HG03196 (cell line): ENCODE data around the gene SYTL5.
"Not testable (repeated sequence)": the region's sequence is repeated elsewhere in the genome, so short reads cannot be mapped to it uniquely, and the experiment has no call there.

Experiments used
- ATAC-seq: cut with Tn5 transposase; IDR thresholded peaks from one replicate; pipeline ENCODE4 v1.9.1; 2021; ENCODE audit not compliant: unreplicated experiment

Gene SYTL5

GRCh38 chrX:38006291-38006690, at the start of gene SYTL5:
Gene SYTL5 (plus strand): TSS chrX:38006553. CDS start chrX:38033890, 27,337 bp downstream.
- ATAC-seq = no peak

GRCh38 chrX:37958525-37959211, 47.7 kb upstream of the SYTL5 start:
- no peak for ATAC-seq

GRCh38 chrX:37959212-37960021, 46.9 kb upstream of the SYTL5 start:
- no peak for ATAC-seq

- ATAC-seq = no peak
Measured at GRCh38 chrX:37961118-37961517, 45.2 kb upstream of the SYTL5 start.

- ATAC-seq = no peak
Measured at GRCh38 chrX:37967714-37968113, 38.6 kb upstream of the SYTL5 start.

GRCh38 chrX:37975421-37975820, 30.9 kb upstream of the SYTL5 start:
- ATAC-seq = no peak

GRCh38 chrX:37976153-37976552, 30.2 kb upstream of the SYTL5 start:
- ATAC-seq = no peak

GRCh38 chrX:37984880-37985279, 21.5 kb upstream of the SYTL5 start:
- no peak for ATAC-seq

- ATAC-seq = no peak
Measured at GRCh38 chrX:37986893-37987292, 19.5 kb upstream of the SYTL5 start.

- ATAC-seq = no peak
Measured at GRCh38 chrX:37989304-37989703, 17.0 kb upstream of the SYTL5 start.

GRCh38 chrX:37991303-37991702, 15.1 kb upstream of the SYTL5 start:
- ATAC-seq = not testable (repeated sequence)

- ATAC-seq = no peak
Measured at GRCh38 chrX:37993176-37993575, 13.2 kb upstream of the SYTL5 start.

- ATAC-seq = no peak
Measured at GRCh38 chrX:37993837-37994619, 12.3 kb upstream of the SYTL5 start.

GRCh38 chrX:37995428-37995827, 10.9 kb upstream of the SYTL5 start:
- no peak for ATAC-seq

GRCh38 chrX:37997096-37997495, 9.3 kb upstream of the SYTL5 start:
- no peak for ATAC-seq

GRCh38 chrX:37998586-37999262, 7.6 kb upstream of the SYTL5 start:
- no peak for ATAC-seq

GRCh38 chrX:38000706-38001105, 5.6 kb upstream of the SYTL5 start:
- no peak for ATAC-seq

GRCh38 chrX:38004046-38004445, 2.3 kb upstream of the SYTL5 start:
- no peak for ATAC-seq

- ATAC-seq = no peak
Measured at GRCh38 chrX:38006778-38007177, 425 bp downstream of the SYTL5 start.

GRCh38 chrX:38008658-38009057, 2.3 kb downstream of the SYTL5 start:
- ATAC-seq = no peak

GRCh38 chrX:38009641-38010040, 3.3 kb downstream of the SYTL5 start:
- no peak for ATAC-seq
